ENCODE results near the gene AGBL3.

Gene AGBL3

GRCh38 chr7:135181929-135182678, 195.8 kb downstream of the AGBL3 start:
- Mint-ChIP-seq H3K4me3 (no peak overlapping the region), H3K36me3 (ENCODE audit: low read depth) (peaks cover 57% of the 10 kb centered on the region), H3K27me3 (ENCODE audit: low read depth) (no peaks in the 10 kb centered on the region), H3K9me3 (peaks cover 44% of the 10 kb centered on the region), H3K27ac (no peak overlapping the region), H3K4me1 (ENCODE audit: low read depth) (peaks cover 3% of the 10 kb centered on the region)

GRCh38 chr7:135183478-135183877, 197.2 kb downstream of the AGBL3 start:
- H3K36me3 Mint-ChIP-seq (ENCODE audit: low read depth), result peaks cover 63% of the 10 kb centered on the region
- H3K27ac Mint-ChIP-seq, result no peak overlapping the region
- H3K4me1 Mint-ChIP-seq (ENCODE audit: low read depth), result peaks cover 5% of the 10 kb centered on the region
- peaks cover 44% of the 10 kb centered on the region for H3K9me3 Mint-ChIP-seq
- H3K4me3 Mint-ChIP-seq, result no peak overlapping the region
- H3K27me3 Mint-ChIP-seq (ENCODE audit: low read depth), result no peaks in the 10 kb centered on the region

- H3K4me3 Mint-ChIP-seq, result no peak overlapping the region
- peaks cover 38% of the 10 kb centered on the region for H3K9me3 Mint-ChIP-seq
- peaks cover 8% of the 10 kb centered on the region for H3K4me1 Mint-ChIP-seq (ENCODE audit: low read depth)
- peaks cover 58% of the 10 kb centered on the region for H3K36me3 Mint-ChIP-seq (ENCODE audit: low read depth)
- no peak overlapping the region for H3K27ac Mint-ChIP-seq
- H3K27me3 Mint-ChIP-seq (ENCODE audit: low read depth), result no peaks in the 10 kb centered on the region
Measured at GRCh38 chr7:135184254-135184841, 198.0 kb downstream of the AGBL3 start.
